PC-9 (cell line): ENCODE results near the gene PDE10A.

Source experiments
- EZH2 ChIP-seq: fragments of 200-600 bp; sonication (generic); IDR thresholded peaks from 2 replicates; pipeline ENCODE4 v1.8.0; 2017; ENCODE audit warnings: antibody characterized with exemption, low read depth
- TF ChIP-seq, protein P1 (sequence below): fragments of 200-600 bp; sonication (generic); conservative IDR thresholded peaks from 2 replicates; pipeline ENCODE4 v1.6.1; 2017; ENCODE audit warnings: mixed run types, antibody characterized with exemption, mild to moderate bottlenecking, moderate library complexity

DNA sequence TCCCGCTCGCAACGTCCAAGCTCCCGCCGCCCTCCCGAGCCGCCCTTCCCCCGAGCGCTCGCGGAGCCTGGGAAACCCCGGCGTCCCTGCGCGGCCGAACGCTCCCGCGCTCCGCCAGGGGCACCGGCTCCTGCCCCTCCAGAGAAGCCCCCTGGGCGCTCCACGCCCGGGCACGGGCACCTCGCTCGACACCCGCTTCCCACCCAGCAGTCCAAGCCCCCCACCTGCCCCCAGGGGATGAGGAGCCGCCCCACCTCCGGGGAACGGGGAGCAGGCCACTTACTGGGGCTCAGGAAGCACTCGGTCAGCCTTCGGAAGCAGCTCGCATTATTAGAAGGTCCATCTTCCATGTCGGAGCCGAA, 1.4 kb downstream of the PDE10A start:
- TF ChIP-seq, protein P1, sequence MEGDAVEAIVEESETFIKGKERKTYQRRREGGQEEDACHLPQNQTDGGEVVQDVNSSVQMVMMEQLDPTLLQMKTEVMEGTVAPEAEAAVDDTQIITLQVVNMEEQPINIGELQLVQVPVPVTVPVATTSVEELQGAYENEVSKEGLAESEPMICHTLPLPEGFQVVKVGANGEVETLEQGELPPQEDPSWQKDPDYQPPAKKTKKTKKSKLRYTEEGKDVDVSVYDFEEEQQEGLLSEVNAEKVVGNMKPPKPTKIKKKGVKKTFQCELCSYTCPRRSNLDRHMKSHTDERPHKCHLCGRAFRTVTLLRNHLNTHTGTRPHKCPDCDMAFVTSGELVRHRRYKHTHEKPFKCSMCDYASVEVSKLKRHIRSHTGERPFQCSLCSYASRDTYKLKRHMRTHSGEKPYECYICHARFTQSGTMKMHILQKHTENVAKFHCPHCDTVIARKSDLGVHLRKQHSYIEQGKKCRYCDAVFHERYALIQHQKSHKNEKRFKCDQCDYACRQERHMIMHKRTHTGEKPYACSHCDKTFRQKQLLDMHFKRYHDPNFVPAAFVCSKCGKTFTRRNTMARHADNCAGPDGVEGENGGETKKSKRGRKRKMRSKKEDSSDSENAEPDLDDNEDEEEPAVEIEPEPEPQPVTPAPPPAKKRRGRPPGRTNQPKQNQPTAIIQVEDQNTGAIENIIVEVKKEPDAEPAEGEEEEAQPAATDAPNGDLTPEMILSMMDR: no peak
- no peak for TF ChIP-seq EZH2
